NCI-H526 treated with DMSO at 0.1 percent for 48 hours (cell line): ENCODE data around the gene CDH4.

Experiments
- DNase-seq: peaks from one replicate; lab custom pipeline; 2025; lab: John Stamatoyannopoulos, UW

The CDH4 gene

GRCh38 chr20:61754976-61755778 lies 503.1 kb downstream of the CDH4 start:
- no peak for DNase-seq

DNA sequence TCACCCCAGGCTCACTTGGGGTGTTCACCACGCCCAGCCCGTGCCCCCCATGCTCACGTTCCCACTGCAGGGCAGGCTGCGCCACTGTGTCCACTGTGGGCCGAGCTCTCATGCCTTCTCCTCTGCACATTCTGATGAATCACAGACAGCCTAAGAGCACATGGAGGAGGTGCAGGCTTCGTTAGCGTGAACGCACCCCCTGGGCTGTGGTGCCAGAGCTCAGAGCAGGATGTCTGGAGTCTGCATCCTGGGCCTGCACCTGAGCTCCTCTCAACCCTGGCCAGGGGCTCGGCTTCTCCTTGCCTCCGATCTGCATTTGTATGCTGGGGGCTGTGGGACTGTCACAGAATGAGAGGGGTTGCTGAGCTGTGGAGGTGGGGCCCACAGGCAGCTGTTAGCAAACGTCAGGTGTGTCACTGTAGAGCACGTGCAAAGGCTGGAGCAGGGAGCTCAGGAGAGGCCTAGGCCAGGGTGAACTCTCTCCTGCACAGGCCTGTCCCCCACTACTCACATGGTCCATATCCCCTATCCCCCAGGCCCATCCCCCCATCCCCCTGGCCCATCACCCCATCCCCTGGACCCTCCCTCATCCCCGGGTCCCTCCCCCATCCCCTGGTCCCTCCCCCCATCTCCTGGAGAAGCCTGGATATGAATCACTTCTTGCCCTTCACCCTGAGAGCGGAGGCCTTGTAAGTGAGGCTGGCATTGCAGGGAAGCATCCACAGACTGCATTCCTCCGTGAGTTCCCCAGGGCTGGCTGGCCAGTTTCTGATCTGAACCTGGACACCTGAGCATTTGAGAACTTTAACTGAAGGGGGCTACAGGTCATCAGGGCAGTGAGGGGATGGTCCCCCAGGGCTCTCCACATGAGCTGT lies 504.1 kb downstream of the CDH4 start:
- no peak for DNase-seq

DNA sequence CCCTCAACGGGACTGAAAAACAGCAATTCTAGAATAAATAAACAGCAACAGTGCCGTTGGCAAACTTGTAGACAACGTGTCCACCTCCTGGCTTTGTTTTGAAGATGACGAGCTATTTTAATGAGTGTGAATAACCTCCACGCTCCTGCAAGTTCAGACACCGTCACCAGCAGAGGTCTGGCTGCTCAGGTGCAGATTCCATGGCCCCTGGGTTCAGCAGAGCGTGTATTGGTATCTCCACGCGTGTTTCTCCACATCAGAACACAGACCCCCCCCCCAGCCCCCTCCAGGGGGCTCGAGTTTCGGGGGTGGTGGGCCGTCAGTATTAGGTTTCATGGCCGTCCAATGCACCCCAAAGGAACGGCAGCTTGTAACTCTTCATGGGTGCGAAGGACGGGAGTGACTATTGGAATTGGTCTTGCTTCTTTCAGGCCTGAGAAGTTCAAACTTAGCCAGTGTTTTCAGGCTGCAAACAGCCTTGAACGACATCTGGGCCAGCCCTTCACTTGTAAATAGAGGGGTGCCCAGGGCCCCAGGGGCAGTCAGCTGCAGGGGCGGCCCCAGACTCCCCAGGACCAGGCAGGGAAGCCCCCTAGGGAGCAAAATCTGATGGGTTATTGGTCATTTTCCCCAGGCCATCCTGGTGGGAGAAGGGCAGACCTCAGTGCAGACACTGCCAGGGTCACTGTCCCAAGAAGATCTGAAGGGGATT lies 505.1 kb downstream of the CDH4 start:
- DNase-seq, result no peak

DNA sequence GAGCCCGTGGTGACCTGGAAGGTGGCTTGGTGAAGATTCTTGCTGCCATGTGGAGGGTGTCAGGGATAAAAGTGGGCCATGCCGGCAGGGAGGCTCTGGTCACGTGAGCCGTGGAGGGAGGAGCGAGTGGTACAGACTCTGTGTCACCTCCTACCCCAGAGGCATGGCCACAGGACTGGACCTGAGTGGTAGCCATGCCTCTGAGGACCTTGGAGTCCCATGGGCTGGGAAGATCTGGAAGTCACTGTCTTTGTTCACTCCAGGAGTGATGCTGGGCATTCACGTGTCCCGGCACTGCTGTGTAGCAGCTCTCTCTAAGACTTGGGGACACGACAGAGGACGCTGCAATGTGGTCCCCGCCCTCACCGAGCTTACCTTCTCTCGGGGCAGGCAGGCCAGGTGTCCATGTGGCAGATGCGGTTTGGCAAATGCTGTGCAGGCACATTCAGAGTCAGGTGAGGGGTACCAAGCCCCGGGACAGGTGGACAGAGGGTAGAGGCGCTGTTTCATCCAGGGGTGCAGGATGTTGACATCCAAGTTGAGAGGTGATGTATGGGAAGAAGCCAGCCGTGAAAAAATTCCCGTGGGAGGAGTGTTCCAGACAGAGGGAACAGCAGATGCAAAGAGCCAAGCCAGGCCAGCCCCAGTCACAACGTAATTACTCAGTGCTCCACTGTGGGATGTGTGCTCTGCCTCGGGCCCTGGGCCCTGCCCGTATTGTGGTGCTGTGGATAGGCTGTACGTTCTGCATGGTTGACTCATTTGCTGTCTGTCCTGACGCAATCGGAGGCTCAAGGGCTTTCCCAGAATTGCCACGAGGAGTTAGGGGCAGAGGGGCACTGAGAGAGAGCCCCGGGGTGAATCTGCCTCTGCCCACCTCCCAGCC lies 505.9 kb downstream of the CDH4 start:
- no peak for DNase-seq

- no peak for DNase-seq
Observed at GRCh38 chr20:61758564-61759200, 506.6 kb downstream of the CDH4 start.

- no peak for DNase-seq
Observed at GRCh38 chr20:61759286-61760065, 507.4 kb downstream of the CDH4 start.

GRCh38 chr20:61760321-61760720 lies 508.3 kb downstream of the CDH4 start:
- DNase-seq, result no peak

- DNase-seq, result no peak
Observed at GRCh38 chr20:61760731-61761130, 508.7 kb downstream of the CDH4 start.

DNA sequence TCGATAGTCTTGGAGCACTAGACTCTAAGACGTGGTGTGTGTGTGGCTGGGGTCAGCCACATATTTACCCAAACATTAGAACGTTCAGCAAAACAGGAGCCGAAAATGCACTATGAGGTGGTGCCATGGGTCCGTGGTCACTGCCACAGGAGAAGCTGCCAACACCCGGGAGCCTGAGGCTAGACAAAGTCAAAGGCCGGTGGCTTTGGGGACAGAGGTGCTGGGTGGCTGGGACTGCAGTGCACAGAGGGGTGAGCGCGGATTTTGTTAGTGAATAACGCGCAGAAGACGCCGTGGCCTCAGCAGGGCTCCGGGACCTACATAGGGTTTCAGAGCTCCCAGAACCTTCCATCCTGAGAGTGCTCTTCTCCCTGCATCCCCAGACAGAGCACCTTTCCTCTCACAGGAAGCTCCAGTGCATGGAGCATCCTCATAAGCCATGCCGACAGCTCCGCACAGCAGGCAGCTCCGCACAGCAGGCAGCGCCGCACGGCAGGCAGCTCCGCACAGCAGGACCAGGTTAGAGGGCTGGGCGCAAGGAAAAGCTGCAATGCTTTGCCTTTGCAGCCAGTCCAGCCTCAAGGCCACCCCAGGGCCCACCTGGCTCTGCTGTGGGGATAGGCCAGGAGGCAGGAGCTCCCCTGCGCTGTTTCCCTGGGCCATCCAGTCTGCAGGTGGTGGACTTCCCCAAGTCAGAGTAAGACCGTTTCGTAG lies 509.5 kb downstream of the CDH4 start:
- DNase-seq, result no peak

DNA sequence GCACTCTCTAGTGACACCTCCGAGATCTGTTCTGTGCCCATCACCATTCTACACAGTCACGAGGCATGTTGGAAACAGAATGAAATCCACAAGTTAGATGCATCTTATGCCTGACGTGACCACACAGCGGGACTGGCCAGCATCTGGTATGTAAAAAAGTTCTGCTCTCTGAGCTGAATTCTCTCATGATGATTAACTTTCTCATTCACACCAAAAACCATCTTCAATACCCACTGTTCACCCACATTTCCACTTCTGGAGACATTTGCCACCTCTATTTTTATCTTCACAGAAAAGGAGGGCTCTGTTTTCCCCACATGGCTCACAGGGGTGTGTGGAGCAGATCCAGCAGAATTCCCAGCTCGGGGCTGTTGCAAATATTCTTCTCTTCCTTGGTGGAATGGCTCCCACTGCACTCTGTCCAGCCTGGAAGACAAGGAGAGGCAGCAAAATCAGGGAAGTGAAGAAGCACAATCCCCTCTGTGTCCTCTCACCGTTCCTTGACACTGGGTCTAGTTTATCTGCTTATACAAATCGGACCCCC lies 510.2 kb downstream of the CDH4 start:
- DNase-seq, result peak; percentile 28

GRCh38 chr20:61762886-61763739 lies 511.1 kb downstream of the CDH4 start:
- DNase-seq, result no peak

- DNase-seq, result no peak
Observed at GRCh38 chr20:61763740-61764400, 511.8 kb downstream of the CDH4 start.

DNA sequence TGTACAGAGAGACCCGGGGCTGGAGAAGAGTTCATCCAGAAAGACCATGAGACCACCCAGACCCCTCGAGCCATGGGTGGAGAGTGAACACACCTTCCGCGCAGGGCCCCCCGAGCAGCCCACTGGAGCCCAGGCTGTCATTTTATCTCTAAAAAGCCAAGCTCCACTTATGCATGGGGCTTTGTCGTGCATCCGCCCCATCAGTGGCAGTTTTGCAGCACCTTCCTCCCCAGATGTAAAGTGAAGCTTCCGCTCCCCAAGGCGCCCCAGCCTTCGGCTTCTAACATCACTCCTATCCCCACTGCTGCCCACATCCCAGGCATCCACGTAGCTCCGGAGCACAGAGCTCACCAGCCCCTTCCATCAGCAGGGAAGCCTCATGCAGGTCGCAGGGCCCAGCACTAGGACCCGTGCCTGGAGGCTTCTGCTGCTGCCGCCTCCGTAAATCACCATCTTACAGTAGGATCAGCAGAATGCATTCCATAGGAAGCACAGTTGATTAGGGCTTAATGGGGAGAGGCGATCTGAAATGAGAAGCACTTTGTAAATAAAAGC lies 512.5 kb downstream of the CDH4 start:
- no peak for DNase-seq

DNA sequence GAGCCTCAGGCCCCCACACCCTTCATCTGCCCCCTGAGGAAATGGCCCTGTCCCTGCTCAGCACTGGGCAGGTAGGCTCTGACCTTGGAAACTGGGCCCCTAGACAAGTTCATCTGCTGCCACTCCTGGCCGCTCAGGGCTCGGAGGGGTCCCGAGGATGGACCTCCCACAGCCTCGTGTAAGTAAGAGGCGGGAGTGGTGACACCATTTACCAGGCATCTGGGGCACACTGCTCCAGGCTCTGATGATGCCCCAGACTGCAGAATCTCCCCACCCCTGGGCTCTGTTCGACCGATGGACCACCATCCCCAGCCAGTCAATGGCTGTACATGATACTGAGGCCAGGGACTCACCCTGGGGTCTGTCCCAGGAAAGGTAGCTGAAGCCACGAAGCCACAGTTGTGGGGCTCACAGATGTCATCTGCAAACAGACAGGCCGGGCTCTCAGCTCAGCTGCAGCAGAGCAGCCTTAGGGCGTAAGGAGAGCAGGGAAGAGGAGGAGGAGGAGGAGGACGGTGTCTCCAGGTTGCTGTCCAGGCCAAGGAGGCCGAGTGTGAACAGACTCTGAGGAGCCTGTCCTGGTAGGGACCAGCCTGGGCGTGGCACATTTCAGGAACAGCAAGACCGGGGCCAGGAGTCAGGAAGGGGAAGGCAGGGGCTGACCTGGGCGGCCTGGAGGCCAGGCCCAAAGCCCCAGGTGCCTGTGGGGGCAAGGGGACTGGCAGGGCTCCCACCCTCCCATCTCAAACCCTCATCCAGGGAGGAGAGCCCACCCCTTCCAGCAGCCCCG lies 513.2 kb downstream of the CDH4 start:
- no peak for DNase-seq

GRCh38 chr20:61765871-61766654 lies 514.0 kb downstream of the CDH4 start:
- DNase-seq, result no peak
